Lower lobe of right lung (tissue), 2 donors: ENCODE data around the gene SH3RF3. TPM values are rescaled to one million over a fixed set of nuclear protein-coding genes. Genes with fewer than 3 reads are reported as not detected.

Experiments
- ATAC-seq, 2 donors: fragments of 200-7000 bp; cut with Tn5 transposase; one replicate each; pipeline ENCODE4 v1.9.1; 2020 to 2022; ENCODE audit warnings: mild to moderate bottlenecking in 2 of 2, moderate library complexity in 2 of 2
- DNase-seq: peaks from one replicate; pipeline ENCODE4 v3.0.0-alpha.2; 2020
- H3K27ac ChIP-seq: fragments of 200-600 bp; one replicate; pipeline ENCODE4 v1.8.0; 2022
- H3K27me3 ChIP-seq: fragments of 200-600 bp; one replicate; pipeline ENCODE4 v1.8.0; 2022; ENCODE audit warnings: low read depth
- H3K36me3 ChIP-seq: fragments of 200-600 bp; one replicate; pipeline ENCODE4 v1.8.0; 2022; ENCODE audit warnings: mild to moderate bottlenecking
- H3K4me1 ChIP-seq: fragments of 200-600 bp; one replicate; pipeline ENCODE4 v1.8.0; 2022
- H3K4me3 ChIP-seq: fragments of 200-600 bp; one replicate; pipeline ENCODE4 v1.8.0; 2022; ENCODE audit warnings: mild to moderate bottlenecking
- H3K9me3 ChIP-seq: fragments of 200-600 bp; one replicate; pipeline ENCODE4 v1.8.0; 2022
- CTCF ChIP-seq: fragments of 200-600 bp; IDR thresholded peaks from one replicate; pipeline ENCODE4 v1.8.0; 2022; ENCODE audit warnings: antibody characterized with exemption, mild to moderate bottlenecking
- intact Hi-C: fragments of 100-400 bp; cut with DNase I; formaldehyde crosslinking; loops from one replicate; pipeline ENCODE4 v1.11.0; 2022
- total RNA-seq: library from RNA; stranded (reverse); fragmentation: NEBNext Ultra II Directional; extraction: Animal tissue kit (Norgen Biotek cat#: 25700); gene quantifications from one replicate; pipeline ENCODE4 v1.2.1, GENCODE V29; 2021
- donor health status: DM: no; HTN: yes; CAD: no; lungs with severe emphysema.

SH3RF3 gene
- total RNA-seq, 1 donor from 2014 or later = 5.7 TPM

GRCh38 chr2:109176928-109177327 is 47.9 kb downstream of the SH3RF3 start:
- ATAC-seq = no peak
- no peak for DNase-seq
- H3K27ac ChIP-seq = no peak overlapping the region
- no peak overlapping the region for H3K4me3 ChIP-seq
- intact Hi-C loops = no loop called here
- H3K4me1 ChIP-seq = peaks cover 54% of the 10 kb centered on the region
- no peak for TF ChIP-seq CTCF
- no peaks in the 10 kb centered on the region for H3K36me3 ChIP-seq
- peaks cover 9% of the 10 kb centered on the region for H3K9me3 ChIP-seq
- no peaks in the 10 kb centered on the region for H3K27me3 ChIP-seq

GRCh38 chr2:109177635-109178034 is 48.6 kb downstream of the SH3RF3 start:
- DNase-seq = no peak
- Histone ChIP-seq H3K4me1 (peaks cover 47% of the 10 kb centered on the region), H3K27me3 (no peaks in the 10 kb centered on the region), H3K9me3 (peaks cover 9% of the 10 kb centered on the region), H3K27ac (no peak overlapping the region), H3K4me3 (no peak overlapping the region), H3K36me3 (no peaks in the 10 kb centered on the region)
- intact Hi-C loops = no loop called here
- no peak for ATAC-seq
- TF ChIP-seq CTCF = no peak

GRCh38 chr2:109178968-109179367 is 50.0 kb downstream of the SH3RF3 start:
- intact Hi-C loops = no loop called here
- Histone ChIP-seq H3K27me3 (no peaks in the 10 kb centered on the region), H3K27ac (no peak overlapping the region), H3K4me3 (no peak overlapping the region), H3K4me1 (peaks cover 33% of the 10 kb centered on the region), H3K9me3 (peaks cover 9% of the 10 kb centered on the region), H3K36me3 (no peaks in the 10 kb centered on the region)
- ATAC-seq (no peak), DNase-seq (no peak)
- TF ChIP-seq CTCF = no peak

GRCh38 chr2:109180786-109181185 is 51.8 kb downstream of the SH3RF3 start:
- Histone ChIP-seq H3K4me1 (peaks cover 30% of the 10 kb centered on the region), H3K36me3 (no peaks in the 10 kb centered on the region), H3K9me3 (peaks cover under 1% of the 10 kb centered on the region), H3K4me3 (no peak overlapping the region), H3K27ac (no peak overlapping the region), H3K27me3 (no peaks in the 10 kb centered on the region)
- no peak for TF ChIP-seq CTCF
- ATAC-seq (no peak), DNase-seq (no peak)
- intact Hi-C loops = no loop called here

GRCh38 chr2:109182426-109182825 is 53.4 kb downstream of the SH3RF3 start:
- peaks cover 25% of the 10 kb centered on the region for H3K4me1 ChIP-seq
- no peak for DNase-seq
- ATAC-seq = no peak
- H3K36me3 ChIP-seq = no peaks in the 10 kb centered on the region
- no peak overlapping the region for H3K4me3 ChIP-seq
- H3K27ac ChIP-seq = no peak overlapping the region
- intact Hi-C loops = no loop called here
- no peaks in the 10 kb centered on the region for H3K9me3 ChIP-seq
- H3K27me3 ChIP-seq = no peaks in the 10 kb centered on the region
- TF ChIP-seq CTCF = no peak

GRCh38 chr2:109183871-109184270 is 54.9 kb downstream of the SH3RF3 start:
- ATAC-seq (no peak), DNase-seq (no peak)
- Histone ChIP-seq H3K4me1 (peaks cover 22% of the 10 kb centered on the region), H3K9me3 (no peaks in the 10 kb centered on the region), H3K27me3 (no peaks in the 10 kb centered on the region), H3K36me3 (no peaks in the 10 kb centered on the region), H3K27ac (no peak overlapping the region), H3K4me3 (no peak overlapping the region)
- intact Hi-C loops = no loop called here
- no peak for TF ChIP-seq CTCF
